ENCODE data around the gene RBFOX2.

- TF ChIP-seq, protein P1, sequence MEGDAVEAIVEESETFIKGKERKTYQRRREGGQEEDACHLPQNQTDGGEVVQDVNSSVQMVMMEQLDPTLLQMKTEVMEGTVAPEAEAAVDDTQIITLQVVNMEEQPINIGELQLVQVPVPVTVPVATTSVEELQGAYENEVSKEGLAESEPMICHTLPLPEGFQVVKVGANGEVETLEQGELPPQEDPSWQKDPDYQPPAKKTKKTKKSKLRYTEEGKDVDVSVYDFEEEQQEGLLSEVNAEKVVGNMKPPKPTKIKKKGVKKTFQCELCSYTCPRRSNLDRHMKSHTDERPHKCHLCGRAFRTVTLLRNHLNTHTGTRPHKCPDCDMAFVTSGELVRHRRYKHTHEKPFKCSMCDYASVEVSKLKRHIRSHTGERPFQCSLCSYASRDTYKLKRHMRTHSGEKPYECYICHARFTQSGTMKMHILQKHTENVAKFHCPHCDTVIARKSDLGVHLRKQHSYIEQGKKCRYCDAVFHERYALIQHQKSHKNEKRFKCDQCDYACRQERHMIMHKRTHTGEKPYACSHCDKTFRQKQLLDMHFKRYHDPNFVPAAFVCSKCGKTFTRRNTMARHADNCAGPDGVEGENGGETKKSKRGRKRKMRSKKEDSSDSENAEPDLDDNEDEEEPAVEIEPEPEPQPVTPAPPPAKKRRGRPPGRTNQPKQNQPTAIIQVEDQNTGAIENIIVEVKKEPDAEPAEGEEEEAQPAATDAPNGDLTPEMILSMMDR (conservative IDR thresholded peaks at IDR 0.05 in 1 of 2, IDR thresholded peaks at IDR 0.05 in 1 of 2; ENCODE audit: low read depth in 1 of 2, low read length in 2 of 2) = no peak
- no peak for TF ChIP-seq EZH2 (IDR thresholded peaks at IDR 0.05; ENCODE audit: low read length, missing control alignments)
Measured at GRCh38 chr22:35872451-35872850, 156.2 kb downstream of the RBFOX2 start.

Measured in fibroblast of lung (primary cell).